Daoy (cell line): ENCODE measurements around the gene ABITRAM. TPM values are rescaled to one million over a fixed set of nuclear protein-coding genes. Genes with fewer than 3 reads are reported as not detected.

Source experiments
- total RNA-seq: library from RNA; depleted of rRNA; stranded (reverse); fragments of >200 nt; shearing (Covaris generic); gene quantifications from 2 replicates; pipeline ENCODE4 v1.2.3, GENCODE V29; 2014; rRNA removed

ABITRAM gene
- total RNA-seq, 1 experiment from 2014 or later = 12.2 TPM

Other genes with a start within 250 kb of the ABITRAM start
- gene ACTL7B, start 78.4 kb upstream of the ABITRAM start, total RNA-seq = not detected in 2 replicates
- not detected in 2 replicates for gene ACTL7A, start 72.1 kb upstream of the ABITRAM start, total RNA-seq
- gene ELP1, start 276 bp upstream of the ABITRAM start, total RNA-seq = 44.1 and 51.0 TPM in 2 replicates
- gene CTNNAL1, start 79.1 kb downstream of the ABITRAM start, total RNA-seq = 311 and 350 TPM in 2 replicates
- 42.7 and 43.9 TPM in 2 replicates for gene TMEM245, start 185.5 kb downstream of the ABITRAM start, total RNA-seq
- 0.03 TPM in 1 of 2 replicates, not detected in the other for gene FRRS1L, start 232.8 kb downstream of the ABITRAM start, total RNA-seq